H1 (cell line): Measurements from ENCODE around the gene SERPINB2.

Experiments used
- BRCA1 ChIP-seq: IDR thresholded peaks from 2 replicates; pipeline ENCODE4 v1.6.1; 2012; ENCODE audit warnings: low read depth, low read length, improper control_type of control experiment
- CREB1 ChIP-seq: IDR thresholded peaks from 2 replicates; pipeline ENCODE4 v1.6.1; 2012; ENCODE audit warnings: inconsistent platforms
- EP300 ChIP-seq, 2 experiments: IDR thresholded peaks; 1 replicate in 1 of 2; 2 replicates in 1 of 2; pipeline ENCODE4 v1.6.1; 2011 to 2012; ENCODE audit warnings: low read depth in 2 of 2, low read length in 2 of 2, mild to moderate bottlenecking in 2 of 2, borderline replicate concordance in 1 of 2, inconsistent platforms in 1 of 2, moderate library complexity in 1 of 2
- GABPA ChIP-seq: IDR thresholded peaks from 2 replicates; pipeline ENCODE4 v1.6.1; 2011; ENCODE audit warnings: mild to moderate bottlenecking, low read length, moderate library complexity, borderline replicate concordance; ENCODE audit not compliant: insufficient read depth
- HDAC2 ChIP-seq, 2 experiments: fragments of 300-600 bp in 1 of 2; sonication (generic) in 1 of 2; IDR thresholded peaks; 2 replicates each; pipeline ENCODE4 v1.6.1; 2011 to 2012; ENCODE audit warnings: low read depth in 2 of 2, low read length in 2 of 2, mild to moderate bottlenecking in 2 of 2, moderate library complexity in 2 of 2, borderline replicate concordance in 1 of 2, inconsistent platforms in 1 of 2
- HDAC6 ChIP-seq: IDR thresholded peaks from one replicate; pipeline ENCODE4 v1.7.1; 2012; ENCODE audit warnings: low read depth, mild to moderate bottlenecking, inconsistent platforms, low read length, moderate library complexity
- JUND ChIP-seq: IDR thresholded peaks from 2 replicates; pipeline ENCODE4 v1.6.1; 2011; ENCODE audit warnings: mild to moderate bottlenecking, improper control_type of control experiment, low read length
- POLR2A ChIP-seq, 2 experiments: IDR thresholded peaks; 1 replicate in 1 of 2; 2 replicates in 1 of 2; pipeline ENCODE4 v1.6.1; 2011; ENCODE audit warnings: low read depth in 2 of 2, low read length in 2 of 2, mild to moderate bottlenecking in 2 of 2; ENCODE audit errors: control extremely low read depth in 1 of 2
- POLR2AphosphoS5 ChIP-seq: IDR thresholded peaks from 2 replicates; pipeline ENCODE4 v1.6.1; 2011; ENCODE audit warnings: low read depth, low read length
- RAD21 ChIP-seq, 2 experiments: IDR thresholded peaks in 1 of 2; conservative IDR thresholded peaks in 1 of 2; 2 replicates each; pipeline ENCODE4 v1.6.1; 2011; ENCODE audit warnings: low read depth in 2 of 2, low read length in 2 of 2, improper control_type of control experiment in 1 of 2, inconsistent platforms in 1 of 2, mild to moderate bottlenecking in 1 of 2, moderate library complexity in 1 of 2
- TBP ChIP-seq: IDR thresholded peaks from 2 replicates; pipeline ENCODE4 v1.6.1; 2011; ENCODE audit warnings: low read depth, low read length, improper control_type of control experiment
- ZNF274 ChIP-seq: IDR thresholded peaks from 2 replicates; pipeline ENCODE4 v1.7.0; 2012; ENCODE audit warnings: low read length, borderline replicate concordance; ENCODE audit errors: extremely low read depth
- TF ChIP-seq, protein P1 (sequence below), 3 experiments: IDR thresholded peaks; 1 replicate in 2 of 3; 2 replicates in 1 of 3; pipeline versions ENCODE4 v1.5.1 to v1.6.1; 2011; ENCODE audit warnings: low read length in 3 of 3, mild to moderate bottlenecking in 3 of 3, inconsistent platforms in 2 of 3, low read depth in 1 of 3, moderate library complexity in 1 of 3; ENCODE audit not compliant: insufficient read depth in 1 of 3; ENCODE audit errors: control extremely low read depth in 1 of 3

GRCh38 chr18:63895190-63895589 is 7.7 kb downstream of the SERPINB2 start:
- TF ChIP-seq, protein P1, sequence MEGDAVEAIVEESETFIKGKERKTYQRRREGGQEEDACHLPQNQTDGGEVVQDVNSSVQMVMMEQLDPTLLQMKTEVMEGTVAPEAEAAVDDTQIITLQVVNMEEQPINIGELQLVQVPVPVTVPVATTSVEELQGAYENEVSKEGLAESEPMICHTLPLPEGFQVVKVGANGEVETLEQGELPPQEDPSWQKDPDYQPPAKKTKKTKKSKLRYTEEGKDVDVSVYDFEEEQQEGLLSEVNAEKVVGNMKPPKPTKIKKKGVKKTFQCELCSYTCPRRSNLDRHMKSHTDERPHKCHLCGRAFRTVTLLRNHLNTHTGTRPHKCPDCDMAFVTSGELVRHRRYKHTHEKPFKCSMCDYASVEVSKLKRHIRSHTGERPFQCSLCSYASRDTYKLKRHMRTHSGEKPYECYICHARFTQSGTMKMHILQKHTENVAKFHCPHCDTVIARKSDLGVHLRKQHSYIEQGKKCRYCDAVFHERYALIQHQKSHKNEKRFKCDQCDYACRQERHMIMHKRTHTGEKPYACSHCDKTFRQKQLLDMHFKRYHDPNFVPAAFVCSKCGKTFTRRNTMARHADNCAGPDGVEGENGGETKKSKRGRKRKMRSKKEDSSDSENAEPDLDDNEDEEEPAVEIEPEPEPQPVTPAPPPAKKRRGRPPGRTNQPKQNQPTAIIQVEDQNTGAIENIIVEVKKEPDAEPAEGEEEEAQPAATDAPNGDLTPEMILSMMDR (IDR thresholded peaks at IDR 0.05; ENCODE audit: control extremely low read depth in 1 of 3, insufficient read depth in 1 of 3, low read depth in 1 of 3, low read length in 3 of 3) = no peak
- TF ChIP-seq ZNF274 (no peak), HDAC6 (no peak), BRCA1 (no peak), EP300 (IDR thresholded peaks at IDR 0.05; ENCODE audit: borderline replicate concordance in 1 of 2, low read depth in 2 of 2, low read length in 2 of 2) (no peak), GABPA (no peak), HDAC2 (IDR thresholded peaks at IDR 0.05; ENCODE audit: borderline replicate concordance in 1 of 2, low read depth in 2 of 2, low read length in 2 of 2) (no peak), RAD21 (IDR thresholded peaks at IDR 0.05 in 1 of 2, conservative IDR thresholded peaks at IDR 0.05 in 1 of 2; ENCODE audit: low read depth in 2 of 2, low read length in 2 of 2) (no peak), POLR2A (IDR thresholded peaks at IDR 0.05; ENCODE audit: control extremely low read depth in 1 of 2, low read depth in 2 of 2, low read length in 2 of 2) (no peak), POLR2AphosphoS5 (no peak), TBP (no peak), JUND (no peak), CREB1 (no peak)
